ENCODE measurements around the gene ANXA11. TPM values are rescaled to one million over a fixed set of nuclear protein-coding genes. Genes with fewer than 3 reads are reported as not detected.
"Not testable (repeated sequence)": the region's sequence is repeated elsewhere in the genome, so short reads cannot be mapped to it uniquely, and the experiment has no call there.

ANXA11 gene
- total and polyA plus RNA-seq, 2 of the 4 experiments (the other 2 are of a cell fraction) = 39.4 to 109 TPM

DNA sequence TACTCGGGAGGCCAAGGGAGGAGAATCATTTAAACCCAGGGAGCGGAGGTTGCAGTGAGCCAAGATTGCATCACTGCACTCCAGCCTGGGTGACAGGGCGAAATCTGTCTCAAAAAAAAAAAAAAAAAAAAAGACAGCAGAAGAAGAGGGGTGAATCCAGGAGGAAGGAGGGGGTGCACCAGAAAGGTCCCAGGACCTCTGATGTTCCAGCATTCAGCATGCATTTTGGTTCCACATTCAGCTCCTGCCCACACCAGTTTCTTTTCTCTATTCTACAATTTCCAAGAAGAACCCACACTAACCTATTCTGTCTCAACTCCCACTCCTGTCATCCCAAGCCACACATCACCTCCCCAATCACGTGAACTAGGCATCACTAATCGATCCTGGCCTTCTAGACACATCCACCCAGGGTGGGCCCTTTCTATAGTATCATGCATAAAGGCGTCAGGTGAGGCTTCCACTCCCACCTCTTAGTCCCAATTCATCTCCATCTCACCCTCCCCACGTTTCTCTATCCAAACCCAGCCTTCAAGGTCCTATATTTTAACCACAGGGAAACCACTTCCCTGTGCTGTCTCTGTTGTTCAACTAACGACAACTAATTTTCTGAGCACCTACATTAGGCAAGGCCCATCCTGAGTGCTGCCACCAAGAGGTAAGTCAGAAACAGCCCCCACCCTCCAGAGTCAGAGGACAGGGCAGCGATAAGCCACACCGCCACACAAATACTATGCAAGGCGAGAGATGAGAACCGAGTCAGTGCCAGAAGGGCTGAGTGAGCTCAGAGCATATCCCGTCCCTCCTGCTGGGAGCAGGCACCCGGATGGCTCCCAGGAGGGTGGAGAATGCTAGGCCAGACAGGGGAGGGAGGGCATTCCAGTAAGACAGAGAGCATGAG is 2.2 kb downstream of the ANXA11 start (continued):
- TF ChIP-seq, protein P1, sequence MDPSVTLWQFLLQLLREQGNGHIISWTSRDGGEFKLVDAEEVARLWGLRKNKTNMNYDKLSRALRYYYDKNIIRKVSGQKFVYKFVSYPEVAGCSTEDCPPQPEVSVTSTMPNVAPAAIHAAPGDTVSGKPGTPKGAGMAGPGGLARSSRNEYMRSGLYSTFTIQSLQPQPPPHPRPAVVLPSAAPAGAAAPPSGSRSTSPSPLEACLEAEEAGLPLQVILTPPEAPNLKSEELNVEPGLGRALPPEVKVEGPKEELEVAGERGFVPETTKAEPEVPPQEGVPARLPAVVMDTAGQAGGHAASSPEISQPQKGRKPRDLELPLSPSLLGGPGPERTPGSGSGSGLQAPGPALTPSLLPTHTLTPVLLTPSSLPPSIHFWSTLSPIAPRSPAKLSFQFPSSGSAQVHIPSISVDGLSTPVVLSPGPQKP (IDR thresholded peaks at IDR 0.05; ENCODE audit: borderline replicate concordance, low read depth, low read length) = no peak

DNA sequence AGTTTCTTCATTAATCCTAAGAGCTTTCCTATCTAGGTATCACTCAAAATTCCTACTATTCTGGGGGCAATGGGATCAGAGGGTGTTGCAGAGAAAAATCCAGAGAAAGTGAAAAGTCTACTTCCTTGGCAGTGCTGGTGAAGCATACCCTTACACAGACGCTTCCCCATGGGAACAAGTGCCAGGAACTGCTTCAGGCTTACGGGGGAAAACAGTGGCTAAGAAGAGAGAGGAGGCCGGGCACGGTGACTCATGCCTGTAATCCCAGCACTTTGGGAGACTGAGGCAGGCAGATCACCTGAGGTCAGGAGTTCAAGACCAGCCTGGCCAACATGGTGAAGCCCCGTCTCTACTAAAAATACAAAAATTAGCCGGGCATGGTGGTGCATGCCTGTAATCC is 2.8 kb downstream of the ANXA11 start:
- BruUV-seq (replicated peaks); dilution Hi-C loops (cut with HindIII; ENCODE audit: low sequenced_read_pairs, unreplicated experiment); H2AFZ ChIP-seq (replicated peaks; ENCODE audit: low read length, poor library complexity); H3K14ac ChIP-seq (replicated peaks; ENCODE audit: low read depth, low read length); H3K9me3 ChIP-seq (ENCODE audit: control insufficient read depth, insufficient read depth, low read length); H3K56ac ChIP-seq (ENCODE audit: extremely low read depth, insufficient read depth, low read length); H3K9ac ChIP-seq (ENCODE audit: low read depth, low read length); H4K91ac ChIP-seq (ENCODE audit: insufficient read depth, low read depth, low read length); H3K4ac ChIP-seq (ENCODE audit: low read depth, low read length); H3K36me3 ChIP-seq (ENCODE audit: control insufficient read depth, insufficient read depth, low read length); H2AK5ac ChIP-seq (ENCODE audit: low read depth, low read length); DNase-seq; H3K27me3 ChIP-seq (ENCODE audit: control insufficient read depth, insufficient read depth, low read length); H4K8ac ChIP-seq (ENCODE audit: low read depth in 2 of 2, low read length in 2 of 2); H2BK120ac ChIP-seq (ENCODE audit: low read depth, low read length); ATAC-seq (ENCODE audit: low read depth); H3K4me2 ChIP-seq (ENCODE audit: low read depth, low read length); H4K5ac ChIP-seq (ENCODE audit: low read depth, low read length); H3K4me3 ChIP-seq (ENCODE audit: insufficient read depth, low read depth, low read length); H3K23ac ChIP-seq (ENCODE audit: low read depth, low read length); CTCF ChIA-PET; H2BK15ac ChIP-seq (ENCODE audit: low read depth, low read length); H2BK5ac ChIP-seq (ENCODE audit: low read depth, low read length, poor library complexity, severe bottlenecking); intact Hi-C loops (cut with micrococcal nuclease); POLR2A ChIA-PET (ENCODE audit: unreplicated experiment); H3K27ac ChIP-seq (ENCODE audit: insufficient read depth, low read length); H2BK20ac ChIP-seq (ENCODE audit: low read depth, low read length); H3K18ac ChIP-seq (ENCODE audit: low read depth, low read length); H2AK9ac ChIP-seq (replicated peaks; ENCODE audit: low read depth, low read length, poor library complexity): not testable (repeated sequence)
- Histone ChIP-seq H3K9me1 (ENCODE audit: insufficient read depth, low read length) (peaks cover 37% of the 10 kb centered on the region), H4K20me1 (ENCODE audit: insufficient read depth, low read length) (peaks cover 64% of the 10 kb centered on the region), H3K4me1 (ENCODE audit: control insufficient read depth, insufficient read depth, low read length) (peaks cover 27% of the 10 kb centered on the region), H3K79me1 (ENCODE audit: low read depth in 1 of 2, low read length in 2 of 2) (peaks cover 6 to 72% of the 10 kb centered on the region in 2 experiments; a peak in 3 of 4 replicates)
- no CpG with 5 or more reads among the region's 6 CpGs for WGBS, 2 experiments (ENCODE audit: extremely low coverage in 2 of 2, insufficient read length in 1 of 2)
- in situ Hi-C loops (cut with MboI; ENCODE audit: low sequenced_read_pairs) = loop anchor here (10.0 kb wide), 1 partner anchor 48 kb away; no protein-coding TSS in a partner anchor
